ENCODE measurements around the gene VPS13A.

DNA sequence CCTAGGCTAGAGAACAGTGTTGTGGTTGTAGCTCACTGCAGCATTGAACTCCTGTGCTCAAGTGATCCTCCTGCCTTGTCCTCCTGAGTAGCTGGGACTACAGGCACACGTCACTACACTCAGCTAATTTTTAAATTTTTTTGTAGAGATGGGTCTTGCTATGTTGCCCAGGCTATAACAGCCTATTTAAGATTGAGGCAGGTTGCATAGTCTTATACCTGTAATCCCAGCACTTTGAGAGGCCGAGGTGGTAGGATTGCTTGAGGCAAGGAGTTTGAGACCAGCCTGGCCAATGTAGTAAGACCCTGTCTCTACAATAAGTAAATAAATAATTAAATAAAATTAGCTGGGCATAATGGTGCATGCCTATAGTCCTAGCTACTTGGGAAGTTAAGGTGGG lies 79.9 kb downstream of the VPS13A start:
- TF ChIP-seq, protein P1, sequence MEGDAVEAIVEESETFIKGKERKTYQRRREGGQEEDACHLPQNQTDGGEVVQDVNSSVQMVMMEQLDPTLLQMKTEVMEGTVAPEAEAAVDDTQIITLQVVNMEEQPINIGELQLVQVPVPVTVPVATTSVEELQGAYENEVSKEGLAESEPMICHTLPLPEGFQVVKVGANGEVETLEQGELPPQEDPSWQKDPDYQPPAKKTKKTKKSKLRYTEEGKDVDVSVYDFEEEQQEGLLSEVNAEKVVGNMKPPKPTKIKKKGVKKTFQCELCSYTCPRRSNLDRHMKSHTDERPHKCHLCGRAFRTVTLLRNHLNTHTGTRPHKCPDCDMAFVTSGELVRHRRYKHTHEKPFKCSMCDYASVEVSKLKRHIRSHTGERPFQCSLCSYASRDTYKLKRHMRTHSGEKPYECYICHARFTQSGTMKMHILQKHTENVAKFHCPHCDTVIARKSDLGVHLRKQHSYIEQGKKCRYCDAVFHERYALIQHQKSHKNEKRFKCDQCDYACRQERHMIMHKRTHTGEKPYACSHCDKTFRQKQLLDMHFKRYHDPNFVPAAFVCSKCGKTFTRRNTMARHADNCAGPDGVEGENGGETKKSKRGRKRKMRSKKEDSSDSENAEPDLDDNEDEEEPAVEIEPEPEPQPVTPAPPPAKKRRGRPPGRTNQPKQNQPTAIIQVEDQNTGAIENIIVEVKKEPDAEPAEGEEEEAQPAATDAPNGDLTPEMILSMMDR (IDR thresholded peaks at IDR 0.05; ENCODE audit: poor library complexity, severe bottlenecking) = no peak
- no peak for TF ChIP-seq MXI1 (conservative IDR thresholded peaks at IDR 0.05; ENCODE audit: poor library complexity, severe bottlenecking)
- no peak for TF ChIP-seq EZH2 (IDR thresholded peaks at IDR 0.05; ENCODE audit: borderline replicate concordance, insufficient read depth, low read length, poor library complexity, severe bottlenecking)
- TF ChIP-seq POLR2AphosphoS5 (IDR thresholded peaks at IDR 0.05) = no peak
- no peak for TF ChIP-seq RAD21 (conservative IDR thresholded peaks at IDR 0.05)
- TF ChIP-seq, protein P2, sequence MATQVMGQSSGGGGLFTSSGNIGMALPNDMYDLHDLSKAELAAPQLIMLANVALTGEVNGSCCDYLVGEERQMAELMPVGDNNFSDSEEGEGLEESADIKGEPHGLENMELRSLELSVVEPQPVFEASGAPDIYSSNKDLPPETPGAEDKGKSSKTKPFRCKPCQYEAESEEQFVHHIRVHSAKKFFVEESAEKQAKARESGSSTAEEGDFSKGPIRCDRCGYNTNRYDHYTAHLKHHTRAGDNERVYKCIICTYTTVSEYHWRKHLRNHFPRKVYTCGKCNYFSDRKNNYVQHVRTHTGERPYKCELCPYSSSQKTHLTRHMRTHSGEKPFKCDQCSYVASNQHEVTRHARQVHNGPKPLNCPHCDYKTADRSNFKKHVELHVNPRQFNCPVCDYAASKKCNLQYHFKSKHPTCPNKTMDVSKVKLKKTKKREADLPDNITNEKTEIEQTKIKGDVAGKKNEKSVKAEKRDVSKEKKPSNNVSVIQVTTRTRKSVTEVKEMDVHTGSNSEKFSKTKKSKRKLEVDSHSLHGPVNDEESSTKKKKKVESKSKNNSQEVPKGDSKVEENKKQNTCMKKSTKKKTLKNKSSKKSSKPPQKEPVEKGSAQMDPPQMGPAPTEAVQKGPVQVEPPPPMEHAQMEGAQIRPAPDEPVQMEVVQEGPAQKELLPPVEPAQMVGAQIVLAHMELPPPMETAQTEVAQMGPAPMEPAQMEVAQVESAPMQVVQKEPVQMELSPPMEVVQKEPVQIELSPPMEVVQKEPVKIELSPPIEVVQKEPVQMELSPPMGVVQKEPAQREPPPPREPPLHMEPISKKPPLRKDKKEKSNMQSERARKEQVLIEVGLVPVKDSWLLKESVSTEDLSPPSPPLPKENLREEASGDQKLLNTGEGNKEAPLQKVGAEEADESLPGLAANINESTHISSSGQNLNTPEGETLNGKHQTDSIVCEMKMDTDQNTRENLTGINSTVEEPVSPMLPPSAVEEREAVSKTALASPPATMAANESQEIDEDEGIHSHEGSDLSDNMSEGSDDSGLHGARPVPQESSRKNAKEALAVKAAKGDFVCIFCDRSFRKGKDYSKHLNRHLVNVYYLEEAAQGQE (IDR thresholded peaks at IDR 0.05; ENCODE audit: borderline replicate concordance) = no peak
- no peak for TF ChIP-seq EP300 (conservative IDR thresholded peaks at IDR 0.05; ENCODE audit: poor library complexity, severe bottlenecking)

Data from neural cell (in vitro differentiated cells).